ENCODE data around the gene ATP7B. TPM values are rescaled to one million over a fixed set of nuclear protein-coding genes. Genes with fewer than 3 reads are reported as not detected.
A peak's percentile ranks its signal among the peaks of the same experiment; 100 is the strongest.

ATP7B gene
- total and polyA plus RNA-seq, 2 of the 4 experiments (the other 2 are of a cell fraction): 2.7 to 2.9 TPM

GRCh38 chr13:51900471-51900870 lies 110.8 kb downstream of the ATP7B start:
- in situ Hi-C loops (cut with MboI; ENCODE audit: low sequenced_read_pairs): no loop called here
- Histone ChIP-seq H3K56ac (ENCODE audit: extremely low read depth, insufficient read depth, low read length) (no peak overlapping the region), H2AK9ac (replicated peaks; ENCODE audit: low read depth, low read length, poor library complexity) (no peak overlapping the region), H3K14ac (replicated peaks; ENCODE audit: low read depth, low read length) (no peak overlapping the region), H3K9me3 (ENCODE audit: control insufficient read depth, insufficient read depth, low read length) (no peaks in the 10 kb centered on the region), H3K4me3 (ENCODE audit: insufficient read depth, low read depth, low read length) (no peak overlapping the region), H2BK120ac (ENCODE audit: low read depth, low read length) (no peak overlapping the region), H2BK20ac (ENCODE audit: low read depth, low read length) (no peak overlapping the region), H4K91ac (ENCODE audit: insufficient read depth, low read depth, low read length) (no peak overlapping the region), H2BK5ac (ENCODE audit: low read depth, low read length, poor library complexity, severe bottlenecking) (no peak overlapping the region), H3K36me3 (ENCODE audit: control insufficient read depth, insufficient read depth, low read length) (no peaks in the 10 kb centered on the region), H2BK15ac (ENCODE audit: low read depth, low read length) (no peak overlapping the region), H4K8ac (ENCODE audit: low read depth in 2 of 2, low read length in 2 of 2) (no peak overlapping the region), H2AK5ac (ENCODE audit: low read depth, low read length) (no peak overlapping the region), H3K27me3 (ENCODE audit: control insufficient read depth, insufficient read depth, low read length) (peaks cover 16% of the 10 kb centered on the region), H3K4me1 (ENCODE audit: control insufficient read depth, insufficient read depth, low read length) (no peaks in the 10 kb centered on the region), H3K4me2 (ENCODE audit: low read depth, low read length) (no peak overlapping the region), H2AFZ (replicated peaks; ENCODE audit: low read length, poor library complexity) (no peak overlapping the region), H3K9me1 (ENCODE audit: insufficient read depth, low read length) (no peaks in the 10 kb centered on the region), H3K27ac (ENCODE audit: insufficient read depth, low read length) (no peak overlapping the region), H3K9ac (ENCODE audit: low read depth, low read length) (no peak overlapping the region), H4K20me1 (ENCODE audit: insufficient read depth, low read length) (no peaks in the 10 kb centered on the region), H3K23ac (ENCODE audit: low read depth, low read length) (no peak overlapping the region), H3K18ac (ENCODE audit: low read depth, low read length) (no peak overlapping the region), H3K4ac (ENCODE audit: low read depth, low read length) (no peak overlapping the region), H4K5ac (ENCODE audit: low read depth, low read length) (no peak overlapping the region), H3K79me1 (ENCODE audit: low read depth in 1 of 2, low read length in 2 of 2) (no peaks in the 10 kb centered on the region)
- intact Hi-C loops (cut with micrococcal nuclease): no loop called here
- no CpG with 5 or more reads among the region's 1 CpG for WGBS, 2 experiments (ENCODE audit: extremely low coverage in 2 of 2, insufficient read length in 1 of 2)
- ChIA-PET POLR2A (ENCODE audit: unreplicated experiment) (no interaction called here), CTCF (no interaction called here)
- ATAC-seq (ENCODE audit: low read depth): no peak
- no TSS peak for BruUV-seq (replicated peaks)
- TF ChIP-seq USF2 (IDR thresholded peaks at IDR 0.05; ENCODE audit: low read depth, low read length) (no peak), MAFK (IDR thresholded peaks at IDR 0.05; ENCODE audit: low read depth, low read length) (peak; percentile 55), POLR2A (IDR thresholded peaks at IDR 0.05; ENCODE audit: low read depth, low read length) (no peak)
- dilution Hi-C loops (cut with HindIII; ENCODE audit: low sequenced_read_pairs, unreplicated experiment): no loop called here
- DNase-seq: no peak

All from IMR-90 (cell line).